Transverse colon (tissue), 4 donors: ENCODE measurements around the gene ACAD8. TPM values are rescaled to one million over a fixed set of nuclear protein-coding genes. Genes with fewer than 3 reads are reported as not detected.

Experiments
- DNase-seq: peaks from one replicate; pipeline ENCODE4 v3.0.0-alpha.2; 2019
- H3K27ac ChIP-seq, 4 donors: fragments of 200-600 bp; sonication (generic); 2 replicates each; pipeline ENCODE4 v1.5.1; 2016 to 2018; ENCODE audit warnings: inconsistent platforms in 4 of 4
- H3K27me3 ChIP-seq: fragments of 200-600 bp; sonication (generic); 2 replicates; pipeline ENCODE4 v1.5.1; 2017; ENCODE audit warnings: inconsistent platforms
- H3K36me3 ChIP-seq, 4 donors: fragments of 200-600 bp; sonication (generic); 2 replicates each; pipeline ENCODE4 v1.5.1; 2017 to 2019; ENCODE audit warnings: inconsistent platforms in 4 of 4
- H3K4me1 ChIP-seq, 4 donors: fragments of 200-600 bp; sonication (generic); 2 replicates each; pipeline ENCODE4 v1.5.1; 2017 to 2020; ENCODE audit warnings: inconsistent platforms in 4 of 4
- H3K4me3 ChIP-seq, 4 donors: fragments of 200-600 bp; sonication (generic); 1 replicate in 1 of 4; 2 replicates in 3 of 4; pipeline versions ENCODE4 v1.5.1 to v1.6.1; 2017 to 2019; ENCODE audit warnings: inconsistent platforms in 4 of 4
- H3K9me3 ChIP-seq, 2 donors: fragments of 200-600 bp; sonication (generic); 2 replicates each; pipeline ENCODE4 v1.5.1; 2017 to 2019; ENCODE audit warnings: inconsistent platforms in 2 of 2
- EP300 ChIP-seq: sonication (generic); formaldehyde crosslinking; IDR thresholded peaks from one replicate; pipeline ENCODE4 v1.6.1; 2017; ENCODE audit warnings: antibody characterized with exemption, low read depth
- POLR2A ChIP-seq: fragments of 450-650 bp; IDR thresholded peaks from one replicate; pipeline ENCODE4 v1.6.1; 2016; ENCODE audit warnings: antibody characterized with exemption, mild to moderate bottlenecking, moderate library complexity
- POLR2AphosphoS5 ChIP-seq, 3 donors: sonication (generic); formaldehyde crosslinking; IDR thresholded peaks; one replicate each; pipeline ENCODE4 v1.6.1; 2016; ENCODE audit warnings: antibody characterized with exemption in 3 of 3
- WGBS, 2 donors: methylation state at CpG; one replicate each; pipeline ENCODE4 v1.1.5; 2018; ENCODE audit warnings: low coverage in 1 of 2; 5-methylcytosine and 5-hydroxymethylcytosine counted together
- in situ Hi-C, 4 donors: fragments of 200-750 bp; cut with MboI; loops; one replicate each; pipeline versions ENCODE4 v1.15.0 to v1.15.1; 2017; ENCODE audit warnings: low sequenced_read_pairs in 3 of 4, low pct_ligation_motif_present in 1 of 4, low pct_unique_long_range_greater_than_20kb in 1 of 4
- intact Hi-C: fragments of 100-400 bp; cut with DNase I; formaldehyde crosslinking; loops from one replicate; pipeline ENCODE4 v1.15.1; 2023; ENCODE audit warnings: low total_unique reads
- total RNA-seq, 4 donors: library from RNA; depleted of rRNA; stranded (reverse); fragments of >200 nt; gene quantifications; one replicate each; pipeline ENCODE4 v1.1.0, GENCODE V29; 2016
- TF ChIP-seq, protein P1 (sequence below), 5 experiments: fragments of 200-600 bp in 3 of 5; fragments of 450-650 bp in 2 of 5; sonication (generic) in 3 of 5; IDR thresholded peaks; 1 replicate in 2 of 5; 2 replicates in 3 of 5; pipeline ENCODE4 v1.5.1; 2016 to 2017; ENCODE audit warnings: antibody characterized with exemption in 5 of 5, inconsistent platforms in 3 of 5, mild to moderate bottlenecking in 2 of 5, moderate library complexity in 1 of 5

ACAD8 gene
- total RNA-seq, 4 donors from 2014 or later = 34.8 to 59.1 (median 45.7) TPM

DNA sequence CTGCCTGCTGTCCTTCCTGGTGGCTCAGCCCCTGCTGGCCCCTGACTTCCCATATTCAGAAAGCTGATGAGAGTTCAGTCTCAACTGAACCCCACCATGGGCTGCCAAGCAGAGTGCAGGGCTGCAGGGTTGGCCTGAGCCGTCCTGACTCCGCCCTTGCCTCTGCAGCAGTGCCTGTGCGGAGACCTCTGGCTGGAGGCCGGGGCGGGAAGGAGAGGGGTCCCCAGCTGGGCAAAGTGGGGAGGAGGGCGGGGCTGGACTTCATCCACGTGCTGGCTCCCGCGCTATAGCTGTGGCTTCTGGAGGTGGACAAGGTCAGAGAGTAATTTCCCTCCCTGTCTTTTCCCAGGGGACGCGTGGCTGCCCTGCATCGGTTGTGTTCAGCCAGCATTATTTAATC is 36.4 kb downstream of the ACAD8 start:
- Histone ChIP-seq H3K36me3 (no peaks in the 10 kb centered on the region), H3K4me3 (no peak overlapping the region), H3K27me3 (no peaks in the 10 kb centered on the region), H3K4me1 (no peaks in the 10 kb centered on the region), H3K9me3 (no peaks in the 10 kb centered on the region), H3K27ac (no peak overlapping the region)
- WGBS, 2 donors = 50 to 59% methylated on average over 2 to 12 of the region's 12 CpGs
- intact Hi-C loops (no loop called here), in situ Hi-C loops (no loop called here)
- DNase-seq = no peak
- no peak for TF ChIP-seq POLR2A
- TF ChIP-seq, protein P1, sequence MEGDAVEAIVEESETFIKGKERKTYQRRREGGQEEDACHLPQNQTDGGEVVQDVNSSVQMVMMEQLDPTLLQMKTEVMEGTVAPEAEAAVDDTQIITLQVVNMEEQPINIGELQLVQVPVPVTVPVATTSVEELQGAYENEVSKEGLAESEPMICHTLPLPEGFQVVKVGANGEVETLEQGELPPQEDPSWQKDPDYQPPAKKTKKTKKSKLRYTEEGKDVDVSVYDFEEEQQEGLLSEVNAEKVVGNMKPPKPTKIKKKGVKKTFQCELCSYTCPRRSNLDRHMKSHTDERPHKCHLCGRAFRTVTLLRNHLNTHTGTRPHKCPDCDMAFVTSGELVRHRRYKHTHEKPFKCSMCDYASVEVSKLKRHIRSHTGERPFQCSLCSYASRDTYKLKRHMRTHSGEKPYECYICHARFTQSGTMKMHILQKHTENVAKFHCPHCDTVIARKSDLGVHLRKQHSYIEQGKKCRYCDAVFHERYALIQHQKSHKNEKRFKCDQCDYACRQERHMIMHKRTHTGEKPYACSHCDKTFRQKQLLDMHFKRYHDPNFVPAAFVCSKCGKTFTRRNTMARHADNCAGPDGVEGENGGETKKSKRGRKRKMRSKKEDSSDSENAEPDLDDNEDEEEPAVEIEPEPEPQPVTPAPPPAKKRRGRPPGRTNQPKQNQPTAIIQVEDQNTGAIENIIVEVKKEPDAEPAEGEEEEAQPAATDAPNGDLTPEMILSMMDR (IDR thresholded peaks at IDR 0.05) = no peak
- no peak for TF ChIP-seq EP300
- TF ChIP-seq POLR2AphosphoS5 (IDR thresholded peaks at IDR 0.05) = no peak

GRCh38 chr11:134290646-134291045 is 37.3 kb downstream of the ACAD8 start:
- DNase-seq = no peak
- intact Hi-C loops = no loop called here
- no peaks in the 10 kb centered on the region for H3K27me3 ChIP-seq
- H3K27ac ChIP-seq = no peak overlapping the region
- TF ChIP-seq POLR2A (no peak), POLR2AphosphoS5 (IDR thresholded peaks at IDR 0.05) (no peak), EP300 (no peak)
- TF ChIP-seq, protein P1 (IDR thresholded peaks at IDR 0.05) = no peak
- H3K4me3 ChIP-seq = no peak overlapping the region
- H3K4me1 ChIP-seq = no peaks in the 10 kb centered on the region
- WGBS, 2 donors = 81 to 83% methylated on average over 4 to 7 of the region's 7 CpGs
- in situ Hi-C loops = no loop called here
- H3K36me3 ChIP-seq = no peaks in the 10 kb centered on the region
- H3K9me3 ChIP-seq = no peaks in the 10 kb centered on the region

GRCh38 chr11:134291196-134291595 is 37.8 kb downstream of the ACAD8 start:
- H3K9me3 ChIP-seq = no peaks in the 10 kb centered on the region
- H3K4me3 ChIP-seq = no peak overlapping the region
- no peak for TF ChIP-seq POLR2A
- no peak for TF ChIP-seq EP300
- TF ChIP-seq, protein P1 (IDR thresholded peaks at IDR 0.05) = no peak
- no peak for TF ChIP-seq POLR2AphosphoS5 (IDR thresholded peaks at IDR 0.05)
- H3K27me3 ChIP-seq = no peaks in the 10 kb centered on the region
- no peaks in the 10 kb centered on the region for H3K36me3 ChIP-seq
- DNase-seq = no peak
- in situ Hi-C loops = no loop called here
- H3K4me1 ChIP-seq = no peaks in the 10 kb centered on the region
- WGBS, 2 donors = 83% methylated on average over 6 of the region's 6 CpGs; no CpG with 5 or more reads in 1 of the 2 donors
- H3K27ac ChIP-seq = no peak overlapping the region
- intact Hi-C loops = no loop called here

GRCh38 chr11:134292661-134293060 is 39.3 kb downstream of the ACAD8 start:
- no peak overlapping the region for H3K4me3 ChIP-seq
- in situ Hi-C loops (no loop called here), intact Hi-C loops (no loop called here)
- no peak for TF ChIP-seq POLR2A
- TF ChIP-seq, protein P1 (IDR thresholded peaks at IDR 0.05) = no peak
- TF ChIP-seq POLR2AphosphoS5 (IDR thresholded peaks at IDR 0.05) = no peak
- no peak for TF ChIP-seq EP300
- no peak for DNase-seq
- H3K27me3 ChIP-seq = no peaks in the 10 kb centered on the region
- no peaks in the 10 kb centered on the region for H3K4me1 ChIP-seq
- 75% methylated on average over 15 of the region's 15 CpGs; no CpG with 5 or more reads in 1 of the 2 donors for WGBS, 2 donors
- H3K36me3 ChIP-seq = no peaks in the 10 kb centered on the region
- no peaks in the 10 kb centered on the region for H3K9me3 ChIP-seq
- H3K27ac ChIP-seq = no peak overlapping the region
